Lung (tissue), 12 donors: ENCODE measurements around the gene CATSPER3. TPM values are rescaled to one million over a fixed set of nuclear protein-coding genes. Genes with fewer than 3 reads are reported as not detected.
A peak's percentile ranks its signal among the peaks of the same experiment; 100 is the strongest.

ENCODE experiments used
- ATAC-seq: fragments of 200-7000 bp; cut with Tn5 transposase; one replicate; pipeline ENCODE4 v1.9.1; 2020; ENCODE audit warnings: moderate number of reproducible peaks; ENCODE audit not compliant: insufficient read depth, low FRiP score
- DNase-seq, 3 donors: peaks; one replicate each; pipeline ENCODE4 v3.0.0-alpha.2; 2013 to 2017
- H3K27ac ChIP-seq, 2 donors: one replicate each; pipeline ENCODE4 v1.5.1; 2013; ENCODE audit warnings: mild to moderate bottlenecking in 2 of 2, moderate library complexity in 2 of 2, control low read depth in 1 of 2, inconsistent platforms in 1 of 2, low read depth in 1 of 2, low read length in 1 of 2
- H3K27me3 ChIP-seq, 3 donors: one replicate each; pipeline ENCODE4 v1.5.1; 2013; ENCODE audit warnings: low read length in 2 of 3; ENCODE audit not compliant: control insufficient read depth in 3 of 3, insufficient read depth in 3 of 3
- H3K36me3 ChIP-seq, 4 donors: one replicate each; pipeline ENCODE4 v1.5.1; 2013; ENCODE audit warnings: low read length in 4 of 4, mild to moderate bottlenecking in 1 of 4, moderate library complexity in 1 of 4; ENCODE audit not compliant: control insufficient read depth in 4 of 4, insufficient read depth in 4 of 4
- H3K4me1 ChIP-seq, 5 donors: one replicate each; pipeline ENCODE4 v1.5.1; 2013; ENCODE audit warnings: low read length in 5 of 5, mild to moderate bottlenecking in 2 of 5, moderate library complexity in 1 of 5; ENCODE audit not compliant: control insufficient read depth in 5 of 5, insufficient read depth in 5 of 5
- H3K4me3 ChIP-seq: one replicate; pipeline ENCODE4 v1.5.1; 2013; ENCODE audit warnings: mild to moderate bottlenecking, control low read depth, moderate library complexity
- H3K9ac ChIP-seq, 2 donors: one replicate each; pipeline ENCODE4 v1.5.1; 2013; ENCODE audit warnings: low read length in 2 of 2, control low read depth in 1 of 2; ENCODE audit not compliant: insufficient read depth in 1 of 2
- H3K9me3 ChIP-seq, 4 donors: one replicate each; pipeline ENCODE4 v1.5.1; 2013; ENCODE audit warnings: low read length in 3 of 4, mild to moderate bottlenecking in 1 of 4, moderate library complexity in 1 of 4; ENCODE audit not compliant: control insufficient read depth in 4 of 4, insufficient read depth in 3 of 4
- WGBS, 2 donors: extraction: QIAGEN DNeasy Blood & Tissue Kit; methylation state at CpG; one replicate each; pipeline ENCODE4 v1.1.7; 2013; 5-methylcytosine and 5-hydroxymethylcytosine counted together
- polyA plus RNA-seq, 2 donors: library from polyadenylated mRNA; stranded (reverse); fragments of 200-250 nt; gene quantifications; one replicate each; pipeline ENCODE4 v1.2.1, GENCODE V29; 2013
- total RNA-seq, 2 donors: library from RNA; depleted of rRNA in 1 of 2; stranded (reverse); fragments of >200 nt in 1 of 2; gene quantifications; one replicate each; pipeline ENCODE4 v1.2.1, GENCODE V29; 2014 to 2021
- TF ChIP-seq, protein P1 (sequence below): IDR thresholded peaks from 2 replicates; pipeline ENCODE4 v1.5.1; 2012; ENCODE audit warnings: mild to moderate bottlenecking; ENCODE audit errors: control extremely low read depth, extremely low read depth
- donor health status: control.
- donor health status: control.
- donor health status: Bipolar disorder and iron deficiency.
- donor health status: healthy.
- donor health status: DM: yes; HTN: yes; CAD: no.

CATSPER3 gene
- total and polyA plus RNA-seq, 4 donors = 0.38 to 0.61 (median 0.49) TPM

DNA sequence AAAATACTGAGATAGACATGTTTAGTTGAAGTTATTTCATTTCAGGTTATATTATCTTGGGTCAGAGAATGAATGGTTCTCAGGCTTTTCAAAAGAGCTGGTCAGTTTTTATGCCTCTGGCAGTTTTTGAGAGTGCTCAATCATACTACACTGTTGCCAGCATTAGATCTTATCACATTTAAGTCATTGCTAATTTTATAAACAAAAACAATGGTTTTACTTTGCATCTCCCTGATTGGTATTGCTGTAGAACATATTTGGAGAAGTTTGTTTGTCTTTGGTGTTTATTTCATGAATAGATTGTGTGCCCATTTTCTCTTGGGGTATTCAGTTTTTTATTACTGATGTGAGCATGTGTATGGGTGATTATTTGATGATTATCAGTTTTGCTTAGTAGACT is 1.5 kb downstream of the CATSPER3 start:
- ATAC-seq = no peak
- DNase-seq = no peak
- Histone ChIP-seq H3K27ac (no peak overlapping the region), H3K9ac (no peak overlapping the region), H3K4me3 (no peak overlapping the region), H3K4me1 (no peaks in the 10 kb centered on the region), H3K27me3 (no peaks in the 10 kb centered on the region), H3K9me3 (no peaks in the 10 kb centered on the region), H3K36me3 (peaks cover 0 to 6% (median 2%) of the 10 kb centered on the region in 4 donors)
- TF ChIP-seq, protein P1, sequence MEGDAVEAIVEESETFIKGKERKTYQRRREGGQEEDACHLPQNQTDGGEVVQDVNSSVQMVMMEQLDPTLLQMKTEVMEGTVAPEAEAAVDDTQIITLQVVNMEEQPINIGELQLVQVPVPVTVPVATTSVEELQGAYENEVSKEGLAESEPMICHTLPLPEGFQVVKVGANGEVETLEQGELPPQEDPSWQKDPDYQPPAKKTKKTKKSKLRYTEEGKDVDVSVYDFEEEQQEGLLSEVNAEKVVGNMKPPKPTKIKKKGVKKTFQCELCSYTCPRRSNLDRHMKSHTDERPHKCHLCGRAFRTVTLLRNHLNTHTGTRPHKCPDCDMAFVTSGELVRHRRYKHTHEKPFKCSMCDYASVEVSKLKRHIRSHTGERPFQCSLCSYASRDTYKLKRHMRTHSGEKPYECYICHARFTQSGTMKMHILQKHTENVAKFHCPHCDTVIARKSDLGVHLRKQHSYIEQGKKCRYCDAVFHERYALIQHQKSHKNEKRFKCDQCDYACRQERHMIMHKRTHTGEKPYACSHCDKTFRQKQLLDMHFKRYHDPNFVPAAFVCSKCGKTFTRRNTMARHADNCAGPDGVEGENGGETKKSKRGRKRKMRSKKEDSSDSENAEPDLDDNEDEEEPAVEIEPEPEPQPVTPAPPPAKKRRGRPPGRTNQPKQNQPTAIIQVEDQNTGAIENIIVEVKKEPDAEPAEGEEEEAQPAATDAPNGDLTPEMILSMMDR = no peak

DNA sequence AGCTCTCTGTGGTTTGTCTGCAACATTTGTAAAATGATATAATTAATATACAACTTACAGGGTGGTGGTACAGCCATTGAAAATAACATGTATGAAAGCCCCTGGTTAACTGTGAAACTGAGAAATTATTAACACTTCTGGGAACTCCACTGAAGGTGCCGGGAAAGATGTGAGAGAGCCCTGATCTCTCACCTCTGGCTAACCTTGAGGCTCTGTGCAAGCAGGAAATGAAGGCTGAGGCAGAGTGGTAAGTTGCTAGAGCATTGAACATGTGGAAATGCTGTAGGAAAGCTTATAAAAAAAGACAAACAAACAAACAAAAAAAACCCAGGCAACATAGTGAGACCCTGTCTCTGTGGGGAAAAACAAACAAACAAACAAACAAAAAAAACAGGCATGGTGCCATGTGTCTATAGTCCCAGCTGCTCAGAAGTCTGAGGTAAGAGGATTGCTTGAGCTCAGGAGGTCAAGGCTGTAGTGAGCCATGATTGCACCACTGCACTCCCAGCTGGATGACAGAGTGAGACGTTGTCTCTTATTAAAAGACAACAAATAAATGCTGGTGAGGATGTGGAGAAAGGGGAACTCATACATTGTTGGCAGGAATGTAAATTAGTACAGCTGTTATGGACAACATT is 7.5 kb downstream of the CATSPER3 start:
- Histone ChIP-seq H3K4me3 (no peak overlapping the region), H3K9me3 (peaks cover 0 to 16% (median 4%) of the 10 kb centered on the region in 4 donors)

DNA sequence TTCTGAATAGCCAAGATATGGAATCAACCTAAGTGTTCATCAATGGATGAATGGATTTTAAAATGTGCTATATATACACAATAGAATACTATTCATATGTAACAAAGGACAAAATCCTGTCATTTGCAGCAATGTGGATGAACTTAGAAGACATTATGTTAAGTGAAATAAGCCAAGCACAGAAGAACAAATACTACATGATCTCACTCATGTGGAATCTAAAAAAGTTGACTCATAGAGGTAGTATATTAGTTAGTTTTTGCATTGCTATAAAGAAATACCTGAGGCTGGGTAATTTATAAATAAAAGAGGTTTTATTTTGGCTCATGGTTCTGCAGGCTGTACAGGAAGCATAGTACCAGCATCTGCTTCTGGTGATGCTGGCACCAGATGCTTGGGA is 8.1 kb downstream of the CATSPER3 start:
- TF ChIP-seq, protein P1 = no peak
- no peaks in the 10 kb centered on the region for H3K27me3 ChIP-seq
- H3K4me1 ChIP-seq = no peaks in the 10 kb centered on the region
- H3K27ac ChIP-seq = no peak overlapping the region
- DNase-seq = no peak
- ATAC-seq = no peak
- H3K9ac ChIP-seq = no peak overlapping the region
- no peak overlapping the region for H3K4me3 ChIP-seq
- peaks cover 0 to 1% (median 0%) of the 10 kb centered on the region in 4 donors for H3K36me3 ChIP-seq
- peaks cover 0 to 16% (median 4%) of the 10 kb centered on the region in 4 donors for H3K9me3 ChIP-seq

More for the DNA sequence above, 7.5 kb downstream of the CATSPER3 start:
- no peak overlapping the region for H3K27ac ChIP-seq
- TF ChIP-seq, protein P1 = no peak
- 41 to 66% methylated on average over 2 of the region's 2 CpGs for WGBS, 2 donors
- H3K27me3 ChIP-seq = no peaks in the 10 kb centered on the region
- no peaks in the 10 kb centered on the region for H3K4me1 ChIP-seq
- no peak for ATAC-seq
- peaks cover 0 to 2% (median 0%) of the 10 kb centered on the region in 4 donors for H3K36me3 ChIP-seq
- H3K9ac ChIP-seq = no peak overlapping the region
- peak in 1 of 3 donors; percentile 4 for DNase-seq

DNA sequence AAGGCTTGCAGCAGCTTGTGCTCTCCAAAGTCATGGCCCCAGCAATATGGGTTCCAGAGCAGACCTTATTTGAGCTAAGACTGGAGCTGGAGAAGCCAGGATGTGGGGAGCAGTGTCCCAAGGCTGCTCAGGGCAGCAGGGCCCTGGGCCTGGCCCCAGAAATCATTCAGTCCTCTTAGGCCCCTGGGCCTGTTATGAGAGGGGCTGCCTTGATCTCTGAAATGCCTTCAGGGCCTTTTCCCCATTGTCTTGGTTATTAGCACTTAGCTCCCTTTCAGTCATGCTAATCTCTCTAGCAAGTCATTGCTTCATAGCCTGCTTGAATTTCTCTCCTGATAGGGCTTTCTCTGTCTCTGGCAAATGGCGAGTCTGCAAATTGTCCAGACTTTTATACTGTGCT is 9.1 kb downstream of the CATSPER3 start:
- H3K9me3 ChIP-seq = peaks cover 0 to 16% (median 5%) of the 10 kb centered on the region in 4 donors
- no peaks in the 10 kb centered on the region for H3K27me3 ChIP-seq
- WGBS, 2 donors = 92 to 100% methylated on average over 1 of the region's 1 CpG
- H3K9ac ChIP-seq = no peak overlapping the region
- ATAC-seq = no peak
- peaks cover 0 to 1% (median 0%) of the 10 kb centered on the region in 4 donors for H3K36me3 ChIP-seq
- no peak overlapping the region for H3K27ac ChIP-seq
- H3K4me3 ChIP-seq = no peak overlapping the region
- TF ChIP-seq, protein P1 = no peak
- no peak for DNase-seq
- H3K4me1 ChIP-seq = no peaks in the 10 kb centered on the region
